Spinal cord (tissue), 10 donors: Measurements from ENCODE around the gene OR4K1. TPM values are rescaled to one million over a fixed set of nuclear protein-coding genes. Genes with fewer than 3 reads are reported as not detected.

Experiments used
- DNase-seq, 6 donors: peaks; one replicate each; pipeline versions ENCODE4 v3.0.0 to v3.0.0-alpha.2; 2013 to 2015; ENCODE audit warnings: low spot score in 6 of 6, low read depth in 4 of 6
- H3K27ac ChIP-seq: one replicate; pipeline ENCODE4 v1.5.1; 2013; ENCODE audit warnings: low read depth, low read length, control low read depth
- H3K27me3 ChIP-seq: one replicate; pipeline ENCODE4 v1.6.1; 2013; ENCODE audit warnings: low read length; ENCODE audit not compliant: control insufficient read depth, insufficient read depth
- H3K36me3 ChIP-seq: one replicate; pipeline ENCODE4 v1.6.1; 2013; ENCODE audit warnings: low read length; ENCODE audit not compliant: control insufficient read depth, insufficient read depth
- H3K4me1 ChIP-seq: one replicate; pipeline ENCODE4 v1.6.1; 2013; ENCODE audit warnings: low read length; ENCODE audit not compliant: control insufficient read depth, insufficient read depth
- H3K4me3 ChIP-seq: one replicate; pipeline ENCODE4 v1.5.1; 2013; ENCODE audit warnings: low read depth, low read length, control low read depth
- H3K9me3 ChIP-seq: one replicate; pipeline ENCODE4 v1.6.1; 2013; ENCODE audit warnings: low read length; ENCODE audit not compliant: control insufficient read depth, insufficient read depth
- WGBS: methylation state at CpG from one replicate; pipeline ENCODE4 v1.1.5; 2013; ENCODE audit warnings: missing lambda C conversion rate; ENCODE audit not compliant: insufficient coverage; 5-methylcytosine and 5-hydroxymethylcytosine counted together
- long read RNA-seq, 4 donors: transcript quantifications; one replicate each; lab custom pipeline, GENCODE V29; 2026
- polyA plus RNA-seq, 2 donors: library from polyadenylated mRNA; unstranded; fragments of 120-200 nt; gene quantifications; one replicate each; pipeline ENCODE4 v1.2.1, GENCODE V29; 2013; ENCODE audit not compliant: insufficient read length in 2 of 2
- total RNA-seq, 2 donors: library from RNA; depleted of rRNA in 1 of 2; stranded (reverse); fragments of 120-200 nt in 1 of 2; fragments of >200 nt in 1 of 2; gene quantifications; one replicate each; pipeline versions ENCODE4 v1.2.3 to v1.2.4, GENCODE V29; 2013 to 2014
- donor health status: healthy.

Gene OR4K1, protein sequence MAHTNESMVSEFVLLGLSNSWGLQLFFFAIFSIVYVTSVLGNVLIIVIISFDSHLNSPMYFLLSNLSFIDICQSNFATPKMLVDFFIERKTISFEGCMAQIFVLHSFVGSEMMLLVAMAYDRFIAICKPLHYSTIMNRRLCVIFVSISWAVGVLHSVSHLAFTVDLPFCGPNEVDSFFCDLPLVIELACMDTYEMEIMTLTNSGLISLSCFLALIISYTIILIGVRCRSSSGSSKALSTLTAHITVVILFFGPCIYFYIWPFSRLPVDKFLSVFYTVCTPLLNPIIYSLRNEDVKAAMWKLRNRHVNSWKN
- not detected for total RNA-seq
- polyA plus RNA-seq = not detected
- long read RNA-seq, donor 1 = 0 reads
- long read RNA-seq, donor 2, partial matches to known transcripts = 0 of 1 reads
- long read RNA-seq, donor 2, other reads (novel, unspliced or antisense) = 0 of 1 reads
- long read RNA-seq, donor 3 = 0 reads
- long read RNA-seq, donor 4 = 0 reads

DNA sequence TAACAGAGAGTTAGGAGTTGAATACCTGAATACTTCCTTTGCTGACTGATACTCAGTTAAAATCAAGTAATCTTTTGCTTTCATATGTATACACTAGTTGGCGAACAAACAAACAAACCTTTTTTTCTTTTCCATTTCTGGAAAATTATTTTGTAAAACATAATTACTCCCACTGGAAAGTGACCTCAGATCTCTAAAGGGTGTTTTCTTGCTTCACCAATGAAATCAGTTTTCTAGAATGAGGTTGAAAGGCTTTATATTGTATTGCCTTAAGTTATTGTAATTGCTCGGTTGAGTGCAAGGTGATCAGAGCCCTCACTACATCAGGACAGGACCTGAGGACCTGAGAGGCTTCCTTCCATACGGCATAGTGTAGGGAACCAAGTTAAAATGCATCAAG is at the start of gene OR4K1:
TSS of gene OR4K1 (plus strand) at position 301 of the 400 bp plus-strand sequence. CDS start 4,750 bp downstream, outside the sequence.
- no peaks in the 10 kb centered on the region for H3K4me1 ChIP-seq
- WGBS = no CpG with 5 or more reads among the region's 3 CpGs
- H3K36me3 ChIP-seq = no peaks in the 10 kb centered on the region
- H3K9me3 ChIP-seq = peaks cover 15% of the 10 kb centered on the region
- H3K27ac ChIP-seq = no peak within 1 kb of the TSS
- H3K27me3 ChIP-seq = no peaks in the 10 kb centered on the region
- no peak within 1 kb of the TSS for H3K4me3 ChIP-seq
- no peak for DNase-seq

DNA sequence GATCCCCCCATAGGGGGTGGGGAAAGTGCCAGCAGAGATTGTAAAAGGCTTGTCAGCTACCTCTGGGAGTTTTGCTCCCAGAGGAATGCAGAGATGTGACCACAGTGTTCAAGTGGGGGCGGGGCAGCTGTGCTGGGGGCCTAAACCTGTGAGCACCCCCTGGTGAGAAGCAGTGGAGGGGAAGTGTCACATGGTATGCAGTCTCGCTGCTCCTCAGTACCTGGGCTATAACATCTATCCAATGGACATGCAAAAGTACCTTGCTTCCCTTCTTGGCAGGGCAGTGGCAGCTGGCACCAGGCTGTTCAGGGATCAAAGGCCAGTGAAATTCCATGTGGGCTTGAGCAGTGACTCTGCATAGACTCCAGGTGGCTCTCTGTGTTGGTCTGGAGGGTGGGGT is 35.4 kb upstream of the OR4K1 start:
- Histone ChIP-seq H3K4me3 (no peak overlapping the region), H3K27ac (no peak overlapping the region), H3K4me1 (no peaks in the 10 kb centered on the region), H3K27me3 (no peaks in the 10 kb centered on the region), H3K36me3 (no peaks in the 10 kb centered on the region), H3K9me3 (peaks cover 34% of the 10 kb centered on the region)
- WGBS = 39% methylated on average over 2 of the region's 2 CpGs
- DNase-seq = no peak

DNA sequence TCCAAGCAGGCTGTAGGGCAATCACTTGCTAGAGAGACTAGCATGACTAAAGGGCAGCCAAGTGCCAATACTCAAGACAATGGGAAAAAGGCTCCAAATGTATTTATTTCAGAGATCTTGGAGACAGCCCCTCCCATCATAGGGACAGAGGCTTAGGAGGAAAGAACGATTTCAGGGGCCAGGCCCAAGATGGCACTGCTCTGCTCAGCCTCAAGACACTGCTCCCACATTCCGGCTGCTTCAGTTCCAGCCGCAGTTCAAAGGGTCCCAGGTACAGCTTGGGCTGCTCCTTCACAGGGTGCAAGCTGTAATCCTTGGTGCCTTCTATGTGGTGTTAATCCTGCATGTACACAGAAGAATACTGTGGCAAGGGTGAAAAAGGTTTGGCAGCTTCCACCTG is 29.7 kb upstream of the OR4K1 start:
- H3K9me3 ChIP-seq = peaks cover 28% of the 10 kb centered on the region
- H3K36me3 ChIP-seq = no peaks in the 10 kb centered on the region
- no peak overlapping the region for H3K27ac ChIP-seq
- no peaks in the 10 kb centered on the region for H3K4me1 ChIP-seq
- DNase-seq = no peak
- WGBS = 70% methylated on average over 3 of the region's 3 CpGs
- H3K4me3 ChIP-seq = no peak overlapping the region
- H3K27me3 ChIP-seq = no peaks in the 10 kb centered on the region

DNA sequence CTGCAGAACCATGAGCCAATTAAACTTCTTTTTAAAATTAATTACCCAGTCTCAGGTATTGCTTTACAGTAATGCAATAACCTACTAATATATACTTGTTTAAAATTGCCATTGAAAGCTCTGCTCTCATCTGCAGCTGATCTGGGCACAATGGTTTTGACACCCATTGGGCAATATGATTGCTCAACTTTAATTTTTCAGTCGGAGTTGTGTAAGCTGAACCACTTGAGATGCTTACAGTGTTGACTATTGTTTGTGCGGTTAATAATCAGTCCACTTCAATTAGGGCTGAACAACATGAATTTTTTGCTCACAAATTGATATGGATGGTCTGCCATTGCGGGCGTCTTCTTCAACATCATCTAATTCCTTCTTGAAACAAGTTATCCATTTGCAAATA is 28.3 kb upstream of the OR4K1 start:
- WGBS = 63% methylated on average over 2 of the region's 4 CpGs
- no peak overlapping the region for H3K27ac ChIP-seq

DNA sequence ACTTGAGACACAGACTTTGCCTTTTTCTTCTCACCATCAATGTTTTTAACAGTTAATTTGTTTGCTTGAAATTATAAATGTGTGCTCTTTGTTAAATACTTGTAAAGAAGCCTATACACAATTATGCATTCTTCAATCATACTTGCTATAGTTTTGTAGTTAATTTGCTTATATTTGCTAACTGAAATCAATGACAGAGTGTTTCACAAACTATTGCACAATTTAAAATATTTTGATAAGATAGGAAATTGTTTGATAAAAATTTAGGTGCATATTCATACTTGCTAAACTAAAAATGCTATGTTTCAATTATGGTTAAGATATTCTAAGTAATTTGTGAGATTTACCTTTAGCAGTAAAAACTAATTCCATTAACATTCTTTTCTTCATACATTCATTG is 24.1 kb upstream of the OR4K1 start:
- Histone ChIP-seq H3K27ac (no peak overlapping the region), H3K4me3 (no peak overlapping the region), H3K4me1 (no peaks in the 10 kb centered on the region), H3K27me3 (no peaks in the 10 kb centered on the region), H3K9me3 (peaks cover 14% of the 10 kb centered on the region), H3K36me3 (no peaks in the 10 kb centered on the region)
- no peak for DNase-seq

More for the DNA sequence above, 28.3 kb upstream of the OR4K1 start:
- no peaks in the 10 kb centered on the region for H3K4me1 ChIP-seq
- H3K27me3 ChIP-seq = no peaks in the 10 kb centered on the region
- peaks cover 23% of the 10 kb centered on the region for H3K9me3 ChIP-seq
- no peak for DNase-seq
- H3K36me3 ChIP-seq = no peaks in the 10 kb centered on the region
- no peak overlapping the region for H3K4me3 ChIP-seq

DNA sequence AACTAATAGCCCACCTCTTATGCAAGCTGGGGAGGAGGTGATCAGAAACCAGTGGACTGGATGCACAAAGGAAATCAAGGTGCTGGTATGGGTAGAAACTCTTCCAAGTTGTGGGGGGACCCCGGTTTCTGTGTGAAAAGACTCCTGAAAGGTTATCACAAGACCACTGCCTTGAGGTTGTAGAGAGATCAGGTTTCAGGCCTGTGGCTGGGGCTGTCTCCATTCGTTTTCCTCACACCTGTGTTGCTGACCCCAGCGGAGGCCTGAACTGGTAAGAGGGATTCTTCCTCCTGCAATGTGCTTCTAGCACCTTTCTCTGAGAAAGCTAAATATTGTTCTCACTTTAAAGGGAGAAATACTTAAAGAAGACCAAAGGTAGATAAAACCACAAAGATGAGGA is 19.6 kb upstream of the OR4K1 start:
- Histone ChIP-seq H3K4me3 (no peak overlapping the region), H3K27ac (no peak overlapping the region), H3K36me3 (no peaks in the 10 kb centered on the region), H3K4me1 (no peaks in the 10 kb centered on the region), H3K27me3 (no peaks in the 10 kb centered on the region), H3K9me3 (peaks cover 8% of the 10 kb centered on the region)
- no CpG with 5 or more reads among the region's 3 CpGs for WGBS
- DNase-seq = no peak

DNA sequence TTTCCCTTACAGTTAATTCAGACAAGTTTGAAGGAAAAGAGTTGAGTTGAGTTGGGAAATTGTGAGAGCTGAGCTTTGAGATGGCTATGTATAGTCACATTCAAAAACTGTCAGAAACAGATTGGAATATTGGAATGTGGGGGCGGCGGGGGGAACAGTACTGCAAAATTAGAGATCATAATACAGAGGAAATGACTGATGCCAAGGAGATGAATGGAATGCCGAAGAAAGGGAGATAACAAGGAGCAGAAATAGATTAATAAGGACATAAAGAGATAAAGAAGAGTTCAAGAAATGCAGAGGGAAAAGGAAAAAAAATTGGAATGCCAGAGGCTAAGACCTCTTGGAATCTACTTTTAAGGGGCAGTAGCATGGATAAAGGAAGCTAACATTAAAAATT is 13.5 kb upstream of the OR4K1 start:
- no peak for DNase-seq
- 71% methylated on average over 3 of the region's 3 CpGs for WGBS
- no peaks in the 10 kb centered on the region for H3K4me1 ChIP-seq
- no peaks in the 10 kb centered on the region for H3K36me3 ChIP-seq
- H3K9me3 ChIP-seq = peaks cover 13% of the 10 kb centered on the region
- H3K4me3 ChIP-seq = no peak overlapping the region
- no peak overlapping the region for H3K27ac ChIP-seq
- no peaks in the 10 kb centered on the region for H3K27me3 ChIP-seq

DNA sequence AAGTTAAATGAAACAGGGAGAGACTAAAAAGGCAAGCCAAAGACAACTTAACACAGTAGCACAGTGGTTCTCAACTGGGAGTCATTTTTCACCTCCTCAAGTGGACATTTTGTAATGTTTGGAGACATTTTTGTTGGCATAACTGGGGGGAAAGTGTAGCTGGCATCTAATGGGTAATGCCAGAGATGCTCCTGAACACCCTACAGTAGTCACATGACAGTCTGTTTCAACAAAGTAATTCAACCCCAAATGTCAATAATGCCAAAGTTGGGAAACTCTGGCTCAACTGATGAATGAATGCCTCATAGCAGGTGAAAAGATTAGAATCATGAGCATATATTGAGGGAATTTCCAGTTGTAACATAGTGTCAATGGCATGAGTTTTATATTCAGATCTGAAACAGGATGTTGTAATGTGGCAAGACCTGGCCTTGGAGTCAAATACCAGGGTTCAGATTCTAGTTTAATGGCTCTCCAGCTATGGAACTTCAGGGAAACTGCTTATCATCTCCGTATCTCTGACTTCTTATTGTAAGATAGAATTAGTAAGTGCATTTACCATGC is 12.7 kb upstream of the OR4K1 start:
- DNase-seq = no peak
- Histone ChIP-seq H3K36me3 (no peaks in the 10 kb centered on the region), H3K27me3 (no peaks in the 10 kb centered on the region), H3K4me3 (no peak overlapping the region), H3K4me1 (no peaks in the 10 kb centered on the region), H3K27ac (no peak overlapping the region), H3K9me3 (peaks cover 13% of the 10 kb centered on the region)
- no CpG with 5 or more reads among the region's 1 CpG for WGBS

DNA sequence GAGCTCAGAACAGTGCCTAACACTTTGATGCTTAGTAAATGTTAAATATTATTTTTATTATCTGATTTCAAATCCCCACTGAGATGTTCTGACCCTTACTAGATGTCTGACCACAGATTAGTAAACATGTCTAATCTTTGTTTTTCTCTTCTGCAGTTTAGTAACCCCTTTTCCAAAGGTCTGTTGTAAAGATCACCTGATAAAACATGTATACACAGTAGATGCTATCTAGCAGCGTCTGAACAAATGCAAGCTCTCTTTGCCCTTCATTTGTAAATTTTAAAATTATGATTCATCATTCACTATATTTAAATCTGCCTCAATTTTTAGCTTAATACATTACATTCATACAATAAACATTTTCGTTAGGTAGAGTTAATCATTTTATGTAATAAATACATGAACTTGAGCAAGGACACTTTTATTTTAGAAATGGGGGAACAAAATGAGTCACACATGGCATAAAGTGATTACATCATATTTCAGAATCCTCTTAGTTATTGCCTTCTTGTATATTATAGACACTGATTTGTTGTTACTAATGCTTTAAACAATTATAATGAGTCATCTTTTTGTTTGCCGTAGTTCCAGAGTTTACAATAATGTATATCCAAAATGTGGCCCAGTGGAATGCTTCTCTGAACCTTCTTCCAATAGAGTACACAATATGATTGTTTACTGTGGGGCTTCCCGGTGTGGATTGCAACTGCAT is 12.0 kb upstream of the OR4K1 start:
- peaks cover 13% of the 10 kb centered on the region for H3K9me3 ChIP-seq
- DNase-seq = no peak
- no peak overlapping the region for H3K27ac ChIP-seq
- H3K27me3 ChIP-seq = no peaks in the 10 kb centered on the region
- H3K36me3 ChIP-seq = no peaks in the 10 kb centered on the region
- WGBS = no CpG with 5 or more reads among the region's 4 CpGs
- no peak overlapping the region for H3K4me3 ChIP-seq
- no peaks in the 10 kb centered on the region for H3K4me1 ChIP-seq
